Stimulated activated CD8-positive, alpha-beta memory T cell treated with anti-CD3 and anti-CD28 coated beads, Interleukin-15, amount 100 ng/mL, for 4 hours (primary cell): ENCODE data around the gene SNED1.

Source experiments
- DNase-seq, 2 donors: peaks; one replicate each; pipeline ENCODE4 v3.0.0-alpha.2; 2020; ENCODE audit warnings: low read depth in 2 of 2

The SNED1 gene

GRCh38 chr2:241006412-241006811 is 8.0 kb downstream of the SNED1 start:
- no peak for DNase-seq

- no peak for DNase-seq
These were observed 8.7 kb downstream of the SNED1 start for GRCh38 chr2:241007111-241007510.

GRCh38 chr2:241007880-241008710 is 9.7 kb downstream of the SNED1 start:
- no peak for DNase-seq

- no peak for DNase-seq
These were observed 10.3 kb downstream of the SNED1 start for GRCh38 chr2:241008711-241009121.

GRCh38 chr2:241009191-241009590 is 10.8 kb downstream of the SNED1 start:
- DNase-seq: no peak

- DNase-seq: no peak
These were observed 11.4 kb downstream of the SNED1 start for GRCh38 chr2:241009601-241010530.

- DNase-seq: no peak
These were observed 12.3 kb downstream of the SNED1 start for GRCh38 chr2:241010531-241011295.

GRCh38 chr2:241011296-241011600 is 12.8 kb downstream of the SNED1 start:
- DNase-seq: no peak

- DNase-seq: no peak
These were observed 13.5 kb downstream of the SNED1 start for GRCh38 chr2:241011751-241012510.

GRCh38 chr2:241014224-241014623 is 15.8 kb downstream of the SNED1 start:
- no peak for DNase-seq

- DNase-seq: no peak
These were observed 16.3 kb downstream of the SNED1 start for GRCh38 chr2:241014764-241015163.

GRCh38 chr2:241015439-241015838 is 17.0 kb downstream of the SNED1 start:
- DNase-seq: no peak

- no peak for DNase-seq
These were observed 19.0 kb downstream of the SNED1 start for GRCh38 chr2:241017228-241017940.

- no peak for DNase-seq
These were observed 19.9 kb downstream of the SNED1 start for GRCh38 chr2:241018051-241018891.

- no peak for DNase-seq
These were observed 21.2 kb downstream of the SNED1 start for GRCh38 chr2:241019441-241020139.

- DNase-seq: no peak
These were observed 21.8 kb downstream of the SNED1 start for GRCh38 chr2:241020201-241020600.

- no peak for DNase-seq
These were observed 22.3 kb downstream of the SNED1 start for GRCh38 chr2:241020629-241021190.

- DNase-seq: no peak
These were observed 27.2 kb downstream of the SNED1 start for GRCh38 chr2:241025639-241026038.
